ENCODE data around the gene DNAJC15.

DNAJC15 gene

GRCh38 chr13:43111559-43112400 lies 88.4 kb downstream of the DNAJC15 start:
- Mint-ChIP-seq H3K4me1 (no peaks in the 10 kb centered on the region), H3K4me3 (no peak overlapping the region), H3K9me3 (no peaks in the 10 kb centered on the region), H3K27me3 (no peaks in the 10 kb centered on the region), H3K27ac (no peak overlapping the region), H3K36me3 (peaks cover 12% of the 10 kb centered on the region)
- no peak for ATAC-seq

DNA sequence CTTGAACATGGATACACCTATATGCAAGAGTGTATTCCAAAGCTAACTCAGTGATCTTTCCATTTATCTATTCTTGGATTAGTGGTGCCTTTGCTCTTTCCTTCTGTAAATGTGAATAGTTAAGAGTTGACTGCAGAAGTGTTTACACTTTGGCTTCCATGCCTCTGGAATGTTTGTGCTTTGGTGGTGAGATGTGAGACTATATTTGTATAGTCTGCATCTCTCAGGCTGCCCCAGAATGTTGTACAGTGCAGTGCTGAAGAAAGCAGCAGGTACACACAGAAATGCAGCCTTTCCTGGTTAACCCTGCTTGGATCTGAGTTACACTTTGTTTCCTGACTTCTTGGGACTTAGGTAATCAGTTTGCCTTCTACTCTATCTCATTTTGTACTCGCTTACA lies 90.2 kb downstream of the DNAJC15 start:
- H3K27me3 Mint-ChIP-seq, result no peaks in the 10 kb centered on the region
- H3K36me3 Mint-ChIP-seq, result no peaks in the 10 kb centered on the region
- no peaks in the 10 kb centered on the region for H3K9me3 Mint-ChIP-seq
- ATAC-seq, result no peak
- H3K4me1 Mint-ChIP-seq, result no peaks in the 10 kb centered on the region
- H3K4me3 Mint-ChIP-seq, result no peak overlapping the region
- H3K27ac Mint-ChIP-seq, result no peak overlapping the region

DNA sequence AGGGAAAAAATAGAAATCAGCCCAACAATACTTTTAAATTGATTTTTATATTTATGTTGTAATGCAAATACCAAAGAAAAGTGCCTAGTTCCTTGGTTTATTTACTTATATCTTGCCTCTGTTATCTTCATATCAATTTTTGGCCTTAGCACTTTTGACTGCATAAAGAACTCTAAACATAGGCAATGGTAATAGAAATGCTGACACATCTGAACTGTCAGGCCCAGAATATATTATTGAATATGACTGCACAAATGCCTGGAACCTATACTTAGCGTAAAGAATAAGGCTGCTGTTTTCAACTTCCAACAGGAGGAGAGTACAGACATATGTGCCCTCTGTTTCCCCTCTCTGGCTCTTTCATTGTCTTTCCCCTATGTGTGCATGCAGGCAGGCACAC lies 91.1 kb downstream of the DNAJC15 start:
- H3K36me3 Mint-ChIP-seq, result no peaks in the 10 kb centered on the region
- no peak overlapping the region for H3K4me3 Mint-ChIP-seq
- no peaks in the 10 kb centered on the region for H3K4me1 Mint-ChIP-seq
- no peak for ATAC-seq
- no peak overlapping the region for H3K27ac Mint-ChIP-seq
- H3K9me3 Mint-ChIP-seq, result no peaks in the 10 kb centered on the region
- no peaks in the 10 kb centered on the region for H3K27me3 Mint-ChIP-seq

DNA sequence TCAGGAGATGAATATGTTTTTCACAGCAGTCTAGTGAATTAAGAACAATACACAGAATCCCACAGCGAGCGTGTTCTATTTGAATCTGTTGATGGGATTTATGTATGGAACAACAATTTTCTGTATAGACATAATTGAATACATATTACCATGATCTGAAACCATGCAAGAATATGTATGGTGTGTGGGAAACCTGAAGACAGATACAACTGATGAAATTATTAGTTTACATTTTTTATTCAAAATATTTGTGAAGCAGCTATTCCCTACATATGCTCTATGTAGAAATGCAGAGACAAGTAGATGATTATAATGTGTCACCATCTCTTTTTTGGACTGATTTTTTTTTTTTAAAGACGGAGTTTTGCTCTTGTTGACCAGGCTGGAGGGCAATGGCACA lies 91.8 kb downstream of the DNAJC15 start:
- no peak overlapping the region for H3K27ac Mint-ChIP-seq
- ATAC-seq, result no peak
- H3K4me3 Mint-ChIP-seq, result no peak overlapping the region
- H3K9me3 Mint-ChIP-seq, result no peaks in the 10 kb centered on the region
- H3K4me1 Mint-ChIP-seq, result no peaks in the 10 kb centered on the region
- no peaks in the 10 kb centered on the region for H3K27me3 Mint-ChIP-seq
- H3K36me3 Mint-ChIP-seq, result no peaks in the 10 kb centered on the region

DNA sequence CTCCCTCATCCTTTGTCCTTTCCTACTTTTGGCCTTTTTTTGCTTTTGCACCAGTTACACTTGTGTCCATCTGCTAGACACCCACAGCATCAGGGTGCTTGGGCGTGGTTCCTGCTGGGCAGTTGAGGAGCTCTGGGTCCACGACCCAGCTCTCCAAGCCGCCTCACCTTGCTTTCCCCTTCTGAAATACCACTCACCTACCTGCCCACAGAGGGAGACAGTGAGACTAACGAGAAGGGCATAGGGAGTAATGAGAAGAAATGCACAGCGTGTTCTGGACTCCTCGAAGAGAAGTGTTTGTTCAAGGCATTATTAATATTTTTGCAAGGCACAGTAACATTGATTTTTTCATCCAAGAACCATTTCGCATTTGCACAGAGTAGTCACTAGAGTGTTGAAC lies 92.9 kb downstream of the DNAJC15 start:
- Mint-ChIP-seq H3K9me3 (no peaks in the 10 kb centered on the region), H3K4me3 (no peak overlapping the region), H3K4me1 (no peaks in the 10 kb centered on the region), H3K27me3 (no peaks in the 10 kb centered on the region), H3K36me3 (no peaks in the 10 kb centered on the region), H3K27ac (no peak overlapping the region)
- ATAC-seq, result no peak

GRCh38 chr13:43118521-43118920 lies 95.1 kb downstream of the DNAJC15 start:
- Mint-ChIP-seq H3K36me3 (no peaks in the 10 kb centered on the region), H3K9me3 (no peaks in the 10 kb centered on the region)

GRCh38 chr13:43119206-43119605 lies 95.8 kb downstream of the DNAJC15 start:
- Mint-ChIP-seq H3K27ac (no peak overlapping the region), H3K36me3 (no peaks in the 10 kb centered on the region), H3K4me1 (no peaks in the 10 kb centered on the region), H3K4me3 (no peak overlapping the region), H3K27me3 (no peaks in the 10 kb centered on the region), H3K9me3 (no peaks in the 10 kb centered on the region)
- no peak for ATAC-seq

More at GRCh38 chr13:43118521-43118920, 95.1 kb downstream of the DNAJC15 start:
- no peak for ATAC-seq
- no peaks in the 10 kb centered on the region for H3K27me3 Mint-ChIP-seq
- H3K4me1 Mint-ChIP-seq, result no peaks in the 10 kb centered on the region
- H3K27ac Mint-ChIP-seq, result no peak overlapping the region
- H3K4me3 Mint-ChIP-seq, result no peak overlapping the region

DNA sequence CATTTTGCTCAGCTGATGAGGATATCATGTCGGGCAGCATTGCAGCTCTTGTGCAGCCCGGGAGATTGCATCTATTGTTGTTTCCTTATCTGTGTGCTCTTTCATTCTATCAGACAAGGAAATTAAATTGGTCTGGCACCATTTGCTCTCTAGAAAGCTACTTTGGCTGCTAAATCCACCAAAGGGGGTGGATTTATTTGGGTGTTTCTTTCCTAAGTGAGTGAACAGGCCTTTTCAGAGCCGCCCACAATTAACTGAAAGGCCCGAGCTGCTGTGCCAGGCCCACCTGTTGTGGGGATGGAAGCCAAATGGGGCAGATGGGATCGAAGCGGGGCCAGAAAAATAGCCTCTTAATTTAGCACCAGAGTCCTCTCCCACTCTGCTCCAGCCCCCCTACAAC lies 99.4 kb downstream of the DNAJC15 start:
- Mint-ChIP-seq H3K4me1 (peaks cover 13% of the 10 kb centered on the region), H3K27me3 (peaks cover 7% of the 10 kb centered on the region), H3K27ac (no peak overlapping the region), H3K4me3 (no peak overlapping the region), H3K36me3 (no peaks in the 10 kb centered on the region), H3K9me3 (no peaks in the 10 kb centered on the region)
- no peak for ATAC-seq

- Mint-ChIP-seq H3K4me3 (no peak overlapping the region), H3K27me3 (peaks cover 18% of the 10 kb centered on the region), H3K9me3 (no peaks in the 10 kb centered on the region), H3K27ac (no peak overlapping the region), H3K36me3 (no peaks in the 10 kb centered on the region), H3K4me1 (peaks cover 23% of the 10 kb centered on the region)
- no peak for ATAC-seq
Measured at GRCh38 chr13:43123856-43124255, 100.5 kb downstream of the DNAJC15 start.

DNA sequence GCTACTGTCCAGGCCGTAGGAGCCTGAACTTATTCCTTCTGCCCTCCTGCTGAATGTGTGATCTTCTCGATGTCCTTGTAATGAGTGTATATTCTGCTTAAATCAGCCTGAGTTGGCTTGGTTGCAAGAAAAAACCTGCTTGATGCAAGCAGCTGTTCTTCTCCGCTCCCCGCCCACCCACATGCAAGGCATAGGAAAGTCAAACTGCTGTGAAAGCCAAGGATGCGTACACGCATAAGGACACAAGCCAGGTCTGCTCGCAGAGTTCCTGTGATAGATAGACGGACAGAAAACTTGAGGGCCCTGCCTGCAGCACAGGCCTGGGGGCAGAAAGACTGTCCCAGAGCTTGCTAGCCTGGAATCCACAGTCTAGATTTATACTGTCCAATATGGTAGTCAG lies 101.1 kb downstream of the DNAJC15 start:
- Mint-ChIP-seq H3K27ac (no peak overlapping the region), H3K4me3 (no peak overlapping the region), H3K27me3 (peaks cover 24% of the 10 kb centered on the region), H3K9me3 (no peaks in the 10 kb centered on the region), H3K4me1 (peaks cover 23% of the 10 kb centered on the region), H3K36me3 (no peaks in the 10 kb centered on the region)
- no peak for ATAC-seq

GRCh38 chr13:43126420-43126819 lies 103.0 kb downstream of the DNAJC15 start:
- Mint-ChIP-seq H3K4me3 (no peak overlapping the region), H3K36me3 (no peaks in the 10 kb centered on the region), H3K9me3 (no peaks in the 10 kb centered on the region), H3K27me3 (peaks cover 28% of the 10 kb centered on the region), H3K27ac (no peak overlapping the region), H3K4me1 (peaks cover 23% of the 10 kb centered on the region)
- no peak for ATAC-seq

GRCh38 chr13:43127103-43127798 lies 103.9 kb downstream of the DNAJC15 start:
- H3K4me3 Mint-ChIP-seq, result no peak overlapping the region

GRCh38 chr13:43127827-43128226 lies 104.4 kb downstream of the DNAJC15 start:
- ATAC-seq, result peak; percentile 16
- Mint-ChIP-seq H3K27ac (no peak overlapping the region), H3K4me1 (peaks cover 23% of the 10 kb centered on the region), H3K9me3 (no peaks in the 10 kb centered on the region), H3K36me3 (no peaks in the 10 kb centered on the region), H3K27me3 (peaks cover 28% of the 10 kb centered on the region), H3K4me3 (no peak overlapping the region)

More at GRCh38 chr13:43127103-43127798, 103.9 kb downstream of the DNAJC15 start:
- Mint-ChIP-seq H3K36me3 (no peaks in the 10 kb centered on the region), H3K27me3 (peaks cover 28% of the 10 kb centered on the region), H3K27ac (no peak overlapping the region), H3K4me1 (peaks cover 23% of the 10 kb centered on the region), H3K9me3 (no peaks in the 10 kb centered on the region)
- no peak for ATAC-seq

GRCh38 chr13:43128504-43128961 lies 105.1 kb downstream of the DNAJC15 start:
- peaks cover 23% of the 10 kb centered on the region for H3K4me1 Mint-ChIP-seq
- peaks cover 35% of the 10 kb centered on the region for H3K27me3 Mint-ChIP-seq
- H3K9me3 Mint-ChIP-seq, result no peaks in the 10 kb centered on the region
- ATAC-seq, result no peak
- peak overlapping the region; percentile 64 for H3K4me3 Mint-ChIP-seq
- peak overlapping the region; percentile 40 for H3K27ac Mint-ChIP-seq
- H3K36me3 Mint-ChIP-seq, result no peaks in the 10 kb centered on the region

GRCh38 chr13:43129066-43129465 lies 105.7 kb downstream of the DNAJC15 start:
- Mint-ChIP-seq H3K4me1 (peaks cover 23% of the 10 kb centered on the region), H3K36me3 (no peaks in the 10 kb centered on the region), H3K27me3 (peaks cover 41% of the 10 kb centered on the region), H3K27ac (no peak overlapping the region), H3K9me3 (no peaks in the 10 kb centered on the region), H3K4me3 (no peak overlapping the region)
- ATAC-seq, result no peak
